Sigmoid colon (tissue), 7 donors: ENCODE data around the gene UGP2. TPM values are rescaled to one million over a fixed set of nuclear protein-coding genes. Genes with fewer than 3 reads are reported as not detected.

Source experiments
- DNase-seq: peaks from one replicate; pipeline ENCODE4 v3.0.0-alpha.2; 2019
- H3K27ac ChIP-seq, 4 donors: fragments of 200-600 bp; sonication (generic); one replicate each; pipeline ENCODE4 v1.5.1; 2016 to 2019; ENCODE audit warnings: mild to moderate bottlenecking in 1 of 4
- H3K27me3 ChIP-seq, 3 donors: fragments of 200-600 bp; sonication (generic); one replicate each; pipeline ENCODE4 v1.5.1; 2019; ENCODE audit warnings: mild to moderate bottlenecking in 1 of 3
- H3K36me3 ChIP-seq, 4 donors: fragments of 200-600 bp; sonication (generic); one replicate each; pipeline ENCODE4 v1.5.1; 2016 to 2019
- H3K4me1 ChIP-seq, 4 donors: fragments of 200-600 bp; sonication (generic); one replicate each; pipeline ENCODE4 v1.5.1; 2017 to 2019
- H3K4me3 ChIP-seq, 4 donors: fragments of 200-600 bp; sonication (generic); one replicate each; pipeline ENCODE4 v1.5.1; 2017 to 2019; ENCODE audit warnings: mild to moderate bottlenecking in 2 of 4, moderate library complexity in 1 of 4
- H3K9me3 ChIP-seq, 4 donors: fragments of 200-600 bp in 3 of 4; sonication (generic) in 3 of 4; one replicate each; pipeline versions ENCODE4 v1.5.1 to v1.6.1; 2013 to 2019
- EP300 ChIP-seq, 4 donors: sonication (generic); formaldehyde crosslinking; IDR thresholded peaks; one replicate each; pipeline ENCODE4 v1.6.1; 2017; ENCODE audit warnings: antibody characterized with exemption in 4 of 4
- POLR2A ChIP-seq, 2 donors: fragments of 450-650 bp; IDR thresholded peaks; one replicate each; pipeline ENCODE4 v1.6.1; 2016; ENCODE audit warnings: antibody characterized with exemption in 2 of 2, mild to moderate bottlenecking in 2 of 2, moderate library complexity in 2 of 2
- POLR2AphosphoS5 ChIP-seq, 4 donors: sonication (generic); formaldehyde crosslinking; IDR thresholded peaks; one replicate each; pipeline ENCODE4 v1.6.1; 2017; ENCODE audit warnings: antibody characterized with exemption in 4 of 4
- WGBS, 2 donors: extraction: QIAGEN DNeasy Blood & Tissue Kit; methylation state at CpG; one replicate each; pipeline ENCODE4 v1.1.7; 2013; 5-methylcytosine and 5-hydroxymethylcytosine counted together
- intact Hi-C: fragments of 100-400 bp; cut with DNase I; formaldehyde crosslinking; loops from one replicate; pipeline ENCODE4 v1.15.1; 2023
- polyA plus RNA-seq, 3 donors: library from polyadenylated mRNA; stranded (reverse); fragments of 200-250 nt; gene quantifications; one replicate each; pipeline ENCODE4 v1.2.3, GENCODE V29; 2013
- total RNA-seq, 4 donors: library from RNA; depleted of rRNA; stranded (reverse); fragments of >200 nt; gene quantifications; one replicate each; pipeline ENCODE4 v1.1.0, GENCODE V29; 2016
- TF ChIP-seq, protein P1 (sequence below), 4 experiments: fragments of 450-650 bp in 3 of 4; fragments of 200-600 bp in 1 of 4; IDR thresholded peaks; one replicate each; pipeline ENCODE4 v1.5.1; 2016 to 2019; ENCODE audit warnings: antibody characterized with exemption in 4 of 4, mild to moderate bottlenecking in 3 of 4, moderate library complexity in 2 of 4
- donor health status: healthy with polysubstance abuse.
- donor health status: Bipolar disorder and iron deficiency.
- donor health status: healthy.

UGP2 gene
- total and polyA plus RNA-seq, 7 donors: 132 to 809 (median 195) TPM

DNA sequence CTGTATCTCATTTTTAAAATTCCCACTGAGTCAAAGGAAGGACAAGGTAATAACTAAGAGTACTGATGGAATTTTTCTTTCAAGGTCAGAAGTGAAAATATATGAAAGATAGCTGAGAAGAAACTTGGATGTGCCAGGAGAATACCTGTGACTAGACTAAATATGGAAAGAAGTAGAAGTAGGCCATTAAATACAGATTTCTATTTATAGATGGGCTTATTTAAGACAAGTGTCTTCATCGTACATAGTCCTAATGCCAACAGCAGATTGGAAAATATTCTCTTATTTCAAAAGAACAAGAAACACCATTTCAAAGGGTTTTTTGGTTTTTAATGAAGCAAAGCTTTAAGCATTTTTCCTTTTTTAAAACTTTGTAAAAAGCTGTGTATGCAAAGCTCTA is 22.0 kb downstream of the UGP2 start:
- H3K27me3 ChIP-seq: no peaks in the 10 kb centered on the region
- no peak overlapping the region for H3K4me3 ChIP-seq
- no peak for TF ChIP-seq POLR2AphosphoS5 (IDR thresholded peaks at IDR 0.05)
- TF ChIP-seq, protein P1, sequence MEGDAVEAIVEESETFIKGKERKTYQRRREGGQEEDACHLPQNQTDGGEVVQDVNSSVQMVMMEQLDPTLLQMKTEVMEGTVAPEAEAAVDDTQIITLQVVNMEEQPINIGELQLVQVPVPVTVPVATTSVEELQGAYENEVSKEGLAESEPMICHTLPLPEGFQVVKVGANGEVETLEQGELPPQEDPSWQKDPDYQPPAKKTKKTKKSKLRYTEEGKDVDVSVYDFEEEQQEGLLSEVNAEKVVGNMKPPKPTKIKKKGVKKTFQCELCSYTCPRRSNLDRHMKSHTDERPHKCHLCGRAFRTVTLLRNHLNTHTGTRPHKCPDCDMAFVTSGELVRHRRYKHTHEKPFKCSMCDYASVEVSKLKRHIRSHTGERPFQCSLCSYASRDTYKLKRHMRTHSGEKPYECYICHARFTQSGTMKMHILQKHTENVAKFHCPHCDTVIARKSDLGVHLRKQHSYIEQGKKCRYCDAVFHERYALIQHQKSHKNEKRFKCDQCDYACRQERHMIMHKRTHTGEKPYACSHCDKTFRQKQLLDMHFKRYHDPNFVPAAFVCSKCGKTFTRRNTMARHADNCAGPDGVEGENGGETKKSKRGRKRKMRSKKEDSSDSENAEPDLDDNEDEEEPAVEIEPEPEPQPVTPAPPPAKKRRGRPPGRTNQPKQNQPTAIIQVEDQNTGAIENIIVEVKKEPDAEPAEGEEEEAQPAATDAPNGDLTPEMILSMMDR (IDR thresholded peaks at IDR 0.05): no peak
- no peak for TF ChIP-seq POLR2A (IDR thresholded peaks at IDR 0.05)
- H3K9me3 ChIP-seq: no peaks in the 10 kb centered on the region
- no peak for DNase-seq
- H3K27ac ChIP-seq: peak overlapping the region in 1 of 4 donors; percentile 20
- peaks cover 0 to 42% (median 21%) of the 10 kb centered on the region in 4 donors for H3K4me1 ChIP-seq
- H3K36me3 ChIP-seq: peaks cover 0 to 29% (median 4%) of the 10 kb centered on the region in 4 donors
- 75 to 92% methylated on average over 1 of the region's 1 CpG for WGBS, 2 donors
- intact Hi-C loops: no loop called here

DNA sequence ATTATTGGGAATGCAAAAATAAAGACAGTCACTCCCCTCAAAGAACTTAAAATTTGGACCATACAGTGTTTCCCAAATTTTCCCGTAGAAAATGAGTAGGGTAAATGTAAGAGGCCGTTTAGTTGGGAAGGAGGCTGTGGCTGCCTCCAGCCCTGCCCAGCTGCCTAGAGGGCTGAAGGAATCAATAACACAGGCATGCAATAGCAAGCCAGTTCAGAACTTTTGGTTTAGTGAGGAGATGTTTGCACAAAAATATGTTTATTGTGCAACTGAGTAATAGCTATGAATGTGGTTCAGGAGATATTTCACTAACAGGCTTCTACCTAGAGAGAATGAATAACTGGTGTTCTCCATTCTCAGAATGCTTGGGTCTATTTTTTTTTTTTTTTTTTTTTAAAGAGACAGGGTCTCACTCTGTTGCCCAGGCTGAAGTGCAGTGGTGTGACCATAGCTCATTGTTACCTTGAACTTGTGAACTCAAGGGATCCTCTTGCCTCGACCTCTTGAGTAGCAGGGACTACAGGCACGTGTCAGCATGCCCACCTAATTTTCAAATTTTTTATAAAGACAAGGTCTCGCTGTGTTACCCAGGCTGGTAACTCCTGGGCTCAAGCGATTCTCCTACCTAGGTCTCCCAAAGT is 23.6 kb downstream of the UGP2 start:
- no peak for DNase-seq
- Histone ChIP-seq H3K9me3 (no peaks in the 10 kb centered on the region), H3K4me1 (peaks cover 0 to 42% (median 21%) of the 10 kb centered on the region in 4 donors), H3K4me3 (no peak overlapping the region), H3K27ac (no peak overlapping the region), H3K36me3 (peaks cover 0 to 13% (median 0%) of the 10 kb centered on the region in 4 donors), H3K27me3 (no peaks in the 10 kb centered on the region)
- TF ChIP-seq POLR2A (IDR thresholded peaks at IDR 0.05) (no peak), EP300 (IDR thresholded peaks at IDR 0.05) (no peak)
- intact Hi-C loops: no loop called here
- WGBS, 2 donors: 89 to 93% methylated on average over 6 of the region's 6 CpGs

DNA sequence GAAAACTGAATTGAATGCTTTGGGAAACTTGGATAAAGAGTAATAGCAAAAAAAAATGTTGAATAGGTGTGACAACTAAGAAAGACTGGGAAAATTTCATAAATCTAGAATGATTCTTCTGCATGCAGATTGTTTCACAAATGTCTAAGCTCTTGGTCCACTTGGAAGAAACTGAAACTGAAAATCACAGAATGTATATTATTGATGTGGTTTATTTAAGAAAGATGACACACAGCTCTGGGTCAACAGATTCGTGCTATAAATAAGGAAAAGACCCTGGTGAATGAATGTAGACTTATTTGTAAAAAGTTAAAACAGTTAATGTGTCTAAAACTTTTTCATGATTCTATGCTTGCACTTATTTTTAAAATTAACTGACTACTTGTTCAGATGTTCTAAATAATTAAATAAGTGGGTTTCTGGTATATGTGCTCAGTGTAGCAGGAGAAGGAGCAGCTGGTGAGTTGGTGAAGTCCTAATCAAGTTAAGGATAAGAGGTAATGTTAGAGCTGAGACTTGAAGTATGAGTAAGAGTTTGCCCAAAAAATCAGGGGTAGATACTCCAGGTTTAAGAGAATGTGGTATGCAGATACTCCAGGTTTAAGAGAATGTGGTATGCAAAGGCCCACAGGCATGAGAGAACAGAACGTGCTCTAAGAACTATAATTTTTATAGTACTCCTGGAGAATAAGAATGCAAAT is 24.5 kb downstream of the UGP2 start:
- H3K4me1 ChIP-seq: peaks cover 0 to 48% (median 24%) of the 10 kb centered on the region in 4 donors
- H3K9me3 ChIP-seq: no peaks in the 10 kb centered on the region
- 58 to 74% methylated on average over 2 of the region's 2 CpGs for WGBS, 2 donors
- intact Hi-C loops: no loop called here
- peaks cover 0 to 9% (median 0%) of the 10 kb centered on the region in 4 donors for H3K36me3 ChIP-seq
- no peak for DNase-seq
- no peaks in the 10 kb centered on the region for H3K27me3 ChIP-seq
- no peak overlapping the region for H3K27ac ChIP-seq
- H3K4me3 ChIP-seq: no peak overlapping the region
- TF ChIP-seq POLR2A (IDR thresholded peaks at IDR 0.05): no peak
- no peak for TF ChIP-seq POLR2AphosphoS5 (IDR thresholded peaks at IDR 0.05)
- TF ChIP-seq, protein P1 (IDR thresholded peaks at IDR 0.05): no peak
- TF ChIP-seq EP300 (IDR thresholded peaks at IDR 0.05): no peak

DNA sequence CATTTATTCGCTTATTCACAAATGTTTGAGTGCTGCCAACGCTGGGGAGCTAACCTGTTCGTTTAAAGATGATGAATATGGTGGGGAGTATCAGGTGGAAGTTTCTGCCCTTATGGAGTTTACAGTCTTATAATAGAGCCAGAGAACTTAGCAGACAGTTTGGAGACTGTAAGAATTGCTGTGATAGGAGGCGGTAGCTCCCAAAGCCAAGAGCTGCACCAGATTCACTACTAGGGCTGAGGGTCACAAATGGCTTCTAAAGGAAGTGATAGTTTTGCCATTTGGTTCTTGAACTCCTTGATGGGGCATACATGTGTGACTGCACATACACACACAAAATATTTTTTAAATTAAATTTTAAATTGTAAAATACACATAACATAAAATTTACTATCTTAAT is 29.0 kb downstream of the UGP2 start:
- no peak for TF ChIP-seq EP300 (IDR thresholded peaks at IDR 0.05)
- TF ChIP-seq, protein P1 (IDR thresholded peaks at IDR 0.05): no peak
- TF ChIP-seq POLR2A (IDR thresholded peaks at IDR 0.05): no peak
- TF ChIP-seq POLR2AphosphoS5 (IDR thresholded peaks at IDR 0.05): no peak
- intact Hi-C loops: no loop called here
- Histone ChIP-seq H3K4me3 (no peak overlapping the region), H3K36me3 (no peaks in the 10 kb centered on the region), H3K4me1 (peaks cover 0 to 49% (median 24%) of the 10 kb centered on the region in 4 donors), H3K27me3 (no peaks in the 10 kb centered on the region), H3K9me3 (no peaks in the 10 kb centered on the region), H3K27ac (no peak overlapping the region)
- DNase-seq: no peak
- WGBS, 2 donors: 96 to 98% methylated on average over 4 of the region's 4 CpGs

DNA sequence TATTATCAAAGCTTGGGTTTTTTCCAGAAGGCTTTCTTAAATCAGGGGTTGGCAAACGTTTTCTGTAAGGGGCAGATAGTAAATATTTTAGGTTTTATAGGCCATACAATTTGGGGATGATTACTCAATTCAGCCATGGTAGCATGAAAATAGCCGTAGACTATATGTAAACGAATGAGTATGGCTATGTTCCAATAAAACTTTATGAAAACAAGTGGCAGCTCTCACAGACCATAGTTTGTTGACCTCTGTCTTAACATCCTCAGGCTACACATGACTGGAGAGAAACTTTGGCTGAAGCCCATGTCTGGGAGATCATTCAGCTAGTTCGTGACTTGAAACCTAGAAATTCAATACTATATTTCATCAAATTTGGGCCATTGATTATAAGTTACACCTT is 30.2 kb downstream of the UGP2 start:
- WGBS, 2 donors: 61 to 80% methylated on average over 4 of the region's 4 CpGs
- H3K9me3 ChIP-seq: no peaks in the 10 kb centered on the region
- DNase-seq: no peak
- TF ChIP-seq, protein P1 (IDR thresholded peaks at IDR 0.05): no peak
- TF ChIP-seq EP300 (IDR thresholded peaks at IDR 0.05) (no peak), POLR2A (IDR thresholded peaks at IDR 0.05) (no peak), POLR2AphosphoS5 (IDR thresholded peaks at IDR 0.05) (no peak)
- H3K4me1 ChIP-seq: peaks cover 0 to 43% (median 25%) of the 10 kb centered on the region in 4 donors
- H3K36me3 ChIP-seq: no peaks in the 10 kb centered on the region
- H3K27me3 ChIP-seq: no peaks in the 10 kb centered on the region
- peak overlapping the region in 3 of 4 donors; percentile 21 to 52 (median 24) for H3K27ac ChIP-seq
- no peak overlapping the region for H3K4me3 ChIP-seq
- intact Hi-C loops: no loop called here
